HepG2 (cell line): Measurements from ENCODE around the gene MPP3. TPM values are rescaled to one million over a fixed set of nuclear protein-coding genes. Genes with fewer than 3 reads are reported as not detected.

Experiments
- CBX2 ChIP-seq, 2 experiments: fragments of 200-600 bp in 1 of 2; sonication (generic); formaldehyde crosslinking in 1 of 2; IDR thresholded peaks; 2 replicates each; pipeline versions ENCODE4 v1.7.0 to v1.8.1; 2018 to 2022; ENCODE audit warnings: low read depth in 2 of 2, low read length in 1 of 2, mild to moderate bottlenecking in 1 of 2, missing genetic modification reagents in 1 of 2
- CEBPB ChIP-seq: IDR thresholded peaks from 2 replicates; pipeline ENCODE4 v1.6.1; 2011; ENCODE audit warnings: low read depth, low read length, improper control_type of control experiment, borderline replicate concordance
- CENPT ChIP-seq: sonication (generic); formaldehyde crosslinking; IDR thresholded peaks from 2 replicates; pipeline ENCODE4 v1.8.0; 2022; ENCODE audit warnings: low read depth, mild to moderate bottlenecking, moderate library complexity, missing genetic modification reagents
- ETV5 ChIP-seq: IDR thresholded peaks from 2 replicates; pipeline ENCODE4 v1.6.1; 2018; ENCODE audit warnings: missing biosample characterization, missing genetic modification reagents, inconsistent platforms, borderline replicate concordance
- FOSL1 ChIP-seq: sonication (generic); formaldehyde crosslinking; IDR thresholded peaks from 2 replicates; pipeline ENCODE4 v1.9.0; 2021; ENCODE audit warnings: missing genetic modification reagents, borderline replicate concordance
- HHEX ChIP-seq: IDR thresholded peaks from 2 replicates; pipeline ENCODE4 v1.6.1; 2016; ENCODE audit warnings: control low read depth
- MAZ ChIP-seq, 2 experiments: sonication (generic) in 1 of 2; formaldehyde crosslinking in 1 of 2; IDR thresholded peaks; 2 replicates each; pipeline versions ENCODE4 v1.5.0 to v1.6.1; 2012 to 2020; ENCODE audit warnings: low read depth in 2 of 2, mild to moderate bottlenecking in 2 of 2, borderline replicate concordance in 1 of 2, improper control_type of control experiment in 1 of 2, low read length in 1 of 2, missing genetic modification reagents in 1 of 2, moderate library complexity in 1 of 2
- SOX13 ChIP-seq, 3 experiments: fragments of 450-650 bp in 1 of 3; sonication (generic) in 1 of 3; formaldehyde crosslinking in 1 of 3; IDR thresholded peaks in 2 of 3; conservative IDR thresholded peaks in 1 of 3; 2 replicates each; pipeline versions ENCODE4 v1.5.0 to v1.6.1; 2016 to 2020; ENCODE audit warnings: antibody characterized with exemption in 1 of 3, mild to moderate bottlenecking in 1 of 3, missing compliant biosample characterization in 1 of 3, missing genetic modification reagents in 1 of 3, moderate library complexity in 1 of 3
- SP4 ChIP-seq: sonication (generic); formaldehyde crosslinking; IDR thresholded peaks from 2 replicates; pipeline ENCODE4 v1.8.1; 2023; ENCODE audit warnings: mild to moderate bottlenecking, missing genetic modification reagents
- SPEN ChIP-seq: sonication (generic); formaldehyde crosslinking; IDR thresholded peaks from 2 replicates; pipeline ENCODE4 v1.5.1; 2020; ENCODE audit warnings: low read depth, mild to moderate bottlenecking, missing genetic modification reagents
- TP53 ChIP-seq: sonication (generic); formaldehyde crosslinking; conservative IDR thresholded peaks from 2 replicates; pipeline ENCODE4 v1.4.0; 2020; ENCODE audit warnings: missing genetic modification reagents
- ZNF567 ChIP-seq: sonication (generic); formaldehyde crosslinking; IDR thresholded peaks from 2 replicates; pipeline ENCODE4 v1.8.1; 2023; ENCODE audit warnings: mild to moderate bottlenecking, missing genetic modification reagents, borderline replicate concordance
- polyA plus RNA-seq, 8 experiments: library from polyadenylated mRNA; depleted of rRNA in 3 of 8; stranded (reverse) in 7 of 8; unstranded in 1 of 8; fragments of >200 nt; fragmentation: Illumina TruSeq in 4 of 8; extraction: Trizol in 4 of 8; gene quantifications; 2 replicates each; pipeline versions ENCODE4 v1.2.1 to v1.2.3, GENCODE V29; 2011 to 2016; ENCODE audit warnings: low read depth in 4 of 8, missing spikeins in 1 of 8, mixed read lengths in 1 of 8; ENCODE audit not compliant: insufficient read depth in 1 of 8
- total RNA-seq, 5 experiments: library from RNA; depleted of rRNA; stranded (reverse); fragments of >200 nt; fragmentation: Illumina TruSeq; extraction: Trizol; gene quantifications; 2 replicates each; pipeline ENCODE4 v1.2.3, GENCODE V29; 2016; ENCODE audit warnings: low read depth in 1 of 5
- TF ChIP-seq, protein P1 (sequence below): sonication (generic); formaldehyde crosslinking; IDR thresholded peaks from 2 replicates; pipeline ENCODE4 v1.4.0; 2020; ENCODE audit warnings: missing genetic modification reagents
- TF ChIP-seq, protein P2 (sequence below): sonication (generic); formaldehyde crosslinking; IDR thresholded peaks from 2 replicates; pipeline ENCODE4 v1.4.0; 2020; ENCODE audit warnings: missing genetic modification reagents, borderline replicate concordance
- TF ChIP-seq, protein P3 (sequence below): IDR thresholded peaks from 2 replicates; pipeline ENCODE4 v1.6.1; 2016; ENCODE audit warnings: low read depth, missing genetic modification reagents, missing compliant biosample characterization

Gene MPP3
- total and polyA plus RNA-seq, 2 of the 13 experiments (the other 11 are each of a cell fraction or from before 2014, with no cell fraction given), result 0.91 to 1.8 TPM

DNA sequence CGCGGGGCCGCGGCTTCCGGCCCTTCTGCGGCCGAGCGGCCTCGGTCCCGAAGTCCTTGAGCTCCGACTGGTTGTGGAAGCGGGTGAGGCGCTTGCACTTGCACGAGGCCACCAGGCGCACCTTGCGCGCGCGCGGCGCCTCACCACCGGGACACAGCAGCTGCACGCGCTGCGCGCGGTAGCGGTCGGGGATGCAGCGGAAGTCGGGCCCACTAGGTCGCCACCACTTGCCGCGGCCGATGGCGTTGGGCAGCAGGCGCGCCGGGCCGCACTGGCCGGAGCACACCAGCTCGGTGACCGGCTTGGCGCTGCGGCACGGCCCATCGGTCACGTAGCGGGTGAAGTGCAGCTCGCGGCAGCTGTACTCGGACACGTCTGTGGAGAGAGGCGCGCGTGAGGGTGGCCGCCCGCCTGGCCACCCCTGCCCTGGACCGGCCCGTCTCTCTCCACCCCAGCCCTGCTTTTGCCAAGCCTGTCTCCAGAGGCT is 77.5 kb downstream of the MPP3 start (continued):
- TF ChIP-seq ZNF567 (CRISPR knock-in tag) (no peak), SOX13 (IDR thresholded peaks at IDR 0.05) (no peak), SOX13 (CRISPR knock-in tag; conservative IDR thresholded peaks at IDR 0.05 in 1 of 2, IDR thresholded peaks at IDR 0.05 in 1 of 2) (no peak), CBX2 (IDR thresholded peaks at IDR 0.05; ENCODE audit: low read depth, low read length) (no peak), CBX2 (CRISPR knock-in tag; IDR thresholded peaks at IDR 0.05; ENCODE audit: low read depth) (no peak), CENPT (CRISPR knock-in tag) (no peak), TP53 (CRISPR knock-in tag) (no peak), SPEN (CRISPR knock-in tag) (0 out of 2 replicates have a peak, but pooled peaks have one; percentile 27), ETV5 (CRISPR knock-in tag) (peak; percentile 25; the same call in 1 of the 2 replicates), FOSL1 (CRISPR knock-in tag) (no peak), CEBPB (no peak), MAZ (IDR thresholded peaks at IDR 0.05; ENCODE audit: borderline replicate concordance, low read depth, low read length) (no peak), MAZ (CRISPR knock-in tag; IDR thresholded peaks at IDR 0.05; ENCODE audit: low read depth) (no peak), SP4 (CRISPR knock-in tag) (0 out of 2 replicates have a peak, but pooled peaks have one; percentile 35), HHEX (CRISPR knock-in tag) (no peak)
- TF ChIP-seq, protein P1, sequence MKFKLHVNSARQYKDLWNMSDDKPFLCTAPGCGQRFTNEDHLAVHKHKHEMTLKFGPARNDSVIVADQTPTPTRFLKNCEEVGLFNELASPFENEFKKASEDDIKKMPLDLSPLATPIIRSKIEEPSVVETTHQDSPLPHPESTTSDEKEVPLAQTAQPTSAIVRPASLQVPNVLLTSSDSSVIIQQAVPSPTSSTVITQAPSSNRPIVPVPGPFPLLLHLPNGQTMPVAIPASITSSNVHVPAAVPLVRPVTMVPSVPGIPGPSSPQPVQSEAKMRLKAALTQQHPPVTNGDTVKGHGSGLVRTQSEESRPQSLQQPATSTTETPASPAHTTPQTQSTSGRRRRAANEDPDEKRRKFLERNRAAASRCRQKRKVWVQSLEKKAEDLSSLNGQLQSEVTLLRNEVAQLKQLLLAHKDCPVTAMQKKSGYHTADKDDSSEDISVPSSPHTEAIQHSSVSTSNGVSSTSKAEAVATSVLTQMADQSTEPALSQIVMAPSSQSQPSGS (CRISPR knock-in tag), result no peak
- TF ChIP-seq, protein P2, sequence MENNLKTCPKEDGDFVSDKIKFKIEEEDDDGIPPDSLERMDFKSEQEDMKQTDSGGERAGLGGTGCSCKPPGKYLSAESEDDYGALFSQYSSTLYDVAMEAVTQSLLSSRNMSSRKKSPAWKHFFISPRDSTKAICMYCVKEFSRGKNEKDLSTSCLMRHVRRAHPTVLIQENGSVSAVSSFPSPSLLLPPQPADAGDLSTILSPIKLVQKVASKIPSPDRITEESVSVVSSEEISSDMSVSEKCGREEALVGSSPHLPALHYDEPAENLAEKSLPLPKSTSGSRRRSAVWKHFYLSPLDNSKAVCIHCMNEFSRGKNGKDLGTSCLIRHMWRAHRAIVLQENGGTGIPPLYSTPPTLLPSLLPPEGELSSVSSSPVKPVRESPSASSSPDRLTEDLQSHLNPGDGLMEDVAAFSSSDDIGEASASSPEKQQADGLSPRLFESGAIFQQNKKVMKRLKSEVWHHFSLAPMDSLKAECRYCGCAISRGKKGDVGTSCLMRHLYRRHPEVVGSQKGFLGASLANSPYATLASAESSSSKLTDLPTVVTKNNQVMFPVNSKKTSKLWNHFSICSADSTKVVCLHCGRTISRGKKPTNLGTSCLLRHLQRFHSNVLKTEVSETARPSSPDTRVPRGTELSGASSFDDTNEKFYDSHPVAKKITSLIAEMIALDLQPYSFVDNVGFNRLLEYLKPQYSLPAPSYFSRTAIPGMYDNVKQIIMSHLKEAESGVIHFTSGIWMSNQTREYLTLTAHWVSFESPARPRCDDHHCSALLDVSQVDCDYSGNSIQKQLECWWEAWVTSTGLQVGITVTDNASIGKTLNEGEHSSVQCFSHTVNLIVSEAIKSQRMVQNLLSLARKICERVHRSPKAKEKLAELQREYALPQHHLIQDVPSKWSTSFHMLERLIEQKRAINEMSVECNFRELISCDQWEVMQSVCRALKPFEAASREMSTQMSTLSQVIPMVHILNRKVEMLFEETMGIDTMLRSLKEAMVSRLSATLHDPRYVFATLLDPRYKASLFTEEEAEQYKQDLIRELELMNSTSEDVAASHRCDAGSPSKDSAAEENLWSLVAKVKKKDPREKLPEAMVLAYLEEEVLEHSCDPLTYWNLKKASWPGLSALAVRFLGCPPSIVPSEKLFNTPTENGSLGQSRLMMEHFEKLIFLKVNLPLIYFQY (CRISPR knock-in tag), result no peak
- TF ChIP-seq, protein P3, sequence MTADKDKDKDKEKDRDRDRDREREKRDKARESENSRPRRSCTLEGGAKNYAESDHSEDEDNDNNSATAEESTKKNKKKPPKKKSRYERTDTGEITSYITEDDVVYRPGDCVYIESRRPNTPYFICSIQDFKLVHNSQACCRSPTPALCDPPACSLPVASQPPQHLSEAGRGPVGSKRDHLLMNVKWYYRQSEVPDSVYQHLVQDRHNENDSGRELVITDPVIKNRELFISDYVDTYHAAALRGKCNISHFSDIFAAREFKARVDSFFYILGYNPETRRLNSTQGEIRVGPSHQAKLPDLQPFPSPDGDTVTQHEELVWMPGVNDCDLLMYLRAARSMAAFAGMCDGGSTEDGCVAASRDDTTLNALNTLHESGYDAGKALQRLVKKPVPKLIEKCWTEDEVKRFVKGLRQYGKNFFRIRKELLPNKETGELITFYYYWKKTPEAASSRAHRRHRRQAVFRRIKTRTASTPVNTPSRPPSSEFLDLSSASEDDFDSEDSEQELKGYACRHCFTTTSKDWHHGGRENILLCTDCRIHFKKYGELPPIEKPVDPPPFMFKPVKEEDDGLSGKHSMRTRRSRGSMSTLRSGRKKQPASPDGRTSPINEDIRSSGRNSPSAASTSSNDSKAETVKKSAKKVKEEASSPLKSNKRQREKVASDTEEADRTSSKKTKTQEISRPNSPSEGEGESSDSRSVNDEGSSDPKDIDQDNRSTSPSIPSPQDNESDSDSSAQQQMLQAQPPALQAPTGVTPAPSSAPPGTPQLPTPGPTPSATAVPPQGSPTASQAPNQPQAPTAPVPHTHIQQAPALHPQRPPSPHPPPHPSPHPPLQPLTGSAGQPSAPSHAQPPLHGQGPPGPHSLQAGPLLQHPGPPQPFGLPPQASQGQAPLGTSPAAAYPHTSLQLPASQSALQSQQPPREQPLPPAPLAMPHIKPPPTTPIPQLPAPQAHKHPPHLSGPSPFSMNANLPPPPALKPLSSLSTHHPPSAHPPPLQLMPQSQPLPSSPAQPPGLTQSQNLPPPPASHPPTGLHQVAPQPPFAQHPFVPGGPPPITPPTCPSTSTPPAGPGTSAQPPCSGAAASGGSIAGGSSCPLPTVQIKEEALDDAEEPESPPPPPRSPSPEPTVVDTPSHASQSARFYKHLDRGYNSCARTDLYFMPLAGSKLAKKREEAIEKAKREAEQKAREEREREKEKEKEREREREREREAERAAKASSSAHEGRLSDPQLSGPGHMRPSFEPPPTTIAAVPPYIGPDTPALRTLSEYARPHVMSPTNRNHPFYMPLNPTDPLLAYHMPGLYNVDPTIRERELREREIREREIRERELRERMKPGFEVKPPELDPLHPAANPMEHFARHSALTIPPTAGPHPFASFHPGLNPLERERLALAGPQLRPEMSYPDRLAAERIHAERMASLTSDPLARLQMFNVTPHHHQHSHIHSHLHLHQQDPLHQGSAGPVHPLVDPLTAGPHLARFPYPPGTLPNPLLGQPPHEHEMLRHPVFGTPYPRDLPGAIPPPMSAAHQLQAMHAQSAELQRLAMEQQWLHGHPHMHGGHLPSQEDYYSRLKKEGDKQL (CRISPR knock-in tag), result no peak
